Astrocyte (in vitro differentiated cells and primary cell): ENCODE measurements around the gene ASCL1. TPM values are rescaled to one million over a fixed set of nuclear protein-coding genes. Genes with fewer than 3 reads are reported as not detected.

Source experiments
- DNase-seq: peaks from one replicate; pipeline ENCODE4 v3.0.0-alpha.2; 2010; ENCODE audit warnings: low read depth
- FAIRE-seq: peaks from 2 replicates; lab custom pipeline; 2011; peaks lifted over from hg19 to GRCh38; lab: Jason Lieb, UNC
- H2AFZ ChIP-seq: 2 replicates; pipeline ENCODE4 v1.6.0; 2012; ENCODE audit warnings: low read depth, low read length, inconsistent platforms
- H3K27ac ChIP-seq: 2 replicates; pipeline ENCODE4 v1.5.1; 2011; ENCODE audit warnings: low read depth, low read length, inconsistent platforms
- H3K27me3 ChIP-seq: 2 replicates; pipeline ENCODE4 v1.6.0; 2011; ENCODE audit warnings: low read length, inconsistent platforms; ENCODE audit not compliant: insufficient read depth
- H3K36me3 ChIP-seq: 2 replicates; pipeline ENCODE4 v1.5.1; 2011; ENCODE audit warnings: low read length, inconsistent platforms; ENCODE audit not compliant: insufficient read depth
- H3K4me1 ChIP-seq: 2 replicates; pipeline ENCODE4 v1.5.1; 2011; ENCODE audit warnings: low read length, inconsistent platforms; ENCODE audit not compliant: insufficient read depth
- H3K4me2 ChIP-seq: 2 replicates; pipeline ENCODE4 v1.6.0; 2012; ENCODE audit warnings: low read length, inconsistent platforms
- H3K4me3 ChIP-seq: 2 replicates; pipeline ENCODE4 v1.5.1; 2011; ENCODE audit warnings: low read depth, mild to moderate bottlenecking, low read length, inconsistent platforms; ENCODE audit not compliant: insufficient read depth
- H3K79me2 ChIP-seq: 2 replicates; pipeline ENCODE4 v1.6.0; 2012; ENCODE audit warnings: mild to moderate bottlenecking, low read length, inconsistent platforms; ENCODE audit not compliant: insufficient read depth
- H3K9ac ChIP-seq: 2 replicates; pipeline ENCODE4 v1.6.0; 2012; ENCODE audit warnings: mild to moderate bottlenecking, low read length, inconsistent platforms
- H3K9me3 ChIP-seq: 2 replicates; pipeline ENCODE4 v1.5.1; 2012; ENCODE audit warnings: low read depth, mild to moderate bottlenecking, low read length, inconsistent platforms; ENCODE audit not compliant: insufficient read depth
- H4K20me1 ChIP-seq: 2 replicates; pipeline ENCODE4 v1.6.0; 2012; ENCODE audit warnings: low read length, inconsistent platforms; ENCODE audit not compliant: insufficient read depth
- H3K27ac Mint-ChIP-seq: one replicate; pipeline ENCODE4 v1.8.0; 2021; ENCODE audit warnings: mild to moderate bottlenecking, mixed read lengths; ENCODE audit not compliant: unreplicated experiment
- H3K27me3 Mint-ChIP-seq: one replicate; pipeline ENCODE4 v1.8.0; 2021; ENCODE audit warnings: low read depth, mixed read lengths; ENCODE audit not compliant: unreplicated experiment
- H3K36me3 Mint-ChIP-seq: one replicate; pipeline ENCODE4 v1.8.0; 2021; ENCODE audit warnings: low read depth, mixed read lengths; ENCODE audit not compliant: unreplicated experiment
- H3K4me1 Mint-ChIP-seq: one replicate; pipeline ENCODE4 v1.8.0; 2021; ENCODE audit warnings: low read depth, mixed read lengths; ENCODE audit not compliant: unreplicated experiment
- H3K4me3 Mint-ChIP-seq: one replicate; pipeline ENCODE4 v1.8.0; 2021; ENCODE audit warnings: mild to moderate bottlenecking, moderate library complexity, mixed read lengths; ENCODE audit not compliant: unreplicated experiment
- H3K9me3 Mint-ChIP-seq: one replicate; pipeline ENCODE4 v1.8.0; 2021; ENCODE audit warnings: mild to moderate bottlenecking, mixed read lengths; ENCODE audit not compliant: unreplicated experiment
- EZH2 ChIP-seq: IDR thresholded peaks from 2 replicates; pipeline ENCODE4 v1.6.1; 2012; ENCODE audit warnings: mild to moderate bottlenecking, low read length, inconsistent platforms; ENCODE audit not compliant: insufficient read depth
- total RNA-seq: library from RNA; stranded (reverse); gene quantifications from 2 replicates; pipeline ENCODE4 v1.2.1, GENCODE V29; 2021
- TF ChIP-seq, protein P1 (sequence below): IDR thresholded peaks from 2 replicates; pipeline ENCODE4 v1.5.1; 2011; ENCODE audit warnings: low read depth, mild to moderate bottlenecking, inconsistent platforms, low read length, moderate library complexity; ENCODE audit not compliant: insufficient read depth

Gene ASCL1
- total RNA-seq, 1 donor from 2014 or later: not detected

- H3K27me3 Mint-ChIP-seq: peaks cover 86% of the 10 kb centered on the region
- Histone ChIP-seq H3K27ac (no peak overlapping the region), H3K9me3 (no peaks in the 10 kb centered on the region), H3K4me2 (peak overlapping the region; percentile 58), H3K79me2 (no peaks in the 10 kb centered on the region), H3K27me3 (peaks cover 50% of the 10 kb centered on the region), H3K9ac (no peak overlapping the region), H3K36me3 (no peaks in the 10 kb centered on the region), H3K4me3 (no peak overlapping the region), H3K4me1 (no peaks in the 10 kb centered on the region), H2AFZ (no peak overlapping the region), H4K20me1 (no peaks in the 10 kb centered on the region)
- H3K36me3 Mint-ChIP-seq: no peaks in the 10 kb centered on the region
- no peak for DNase-seq
- no peak for TF ChIP-seq EZH2
- TF ChIP-seq, protein P1, sequence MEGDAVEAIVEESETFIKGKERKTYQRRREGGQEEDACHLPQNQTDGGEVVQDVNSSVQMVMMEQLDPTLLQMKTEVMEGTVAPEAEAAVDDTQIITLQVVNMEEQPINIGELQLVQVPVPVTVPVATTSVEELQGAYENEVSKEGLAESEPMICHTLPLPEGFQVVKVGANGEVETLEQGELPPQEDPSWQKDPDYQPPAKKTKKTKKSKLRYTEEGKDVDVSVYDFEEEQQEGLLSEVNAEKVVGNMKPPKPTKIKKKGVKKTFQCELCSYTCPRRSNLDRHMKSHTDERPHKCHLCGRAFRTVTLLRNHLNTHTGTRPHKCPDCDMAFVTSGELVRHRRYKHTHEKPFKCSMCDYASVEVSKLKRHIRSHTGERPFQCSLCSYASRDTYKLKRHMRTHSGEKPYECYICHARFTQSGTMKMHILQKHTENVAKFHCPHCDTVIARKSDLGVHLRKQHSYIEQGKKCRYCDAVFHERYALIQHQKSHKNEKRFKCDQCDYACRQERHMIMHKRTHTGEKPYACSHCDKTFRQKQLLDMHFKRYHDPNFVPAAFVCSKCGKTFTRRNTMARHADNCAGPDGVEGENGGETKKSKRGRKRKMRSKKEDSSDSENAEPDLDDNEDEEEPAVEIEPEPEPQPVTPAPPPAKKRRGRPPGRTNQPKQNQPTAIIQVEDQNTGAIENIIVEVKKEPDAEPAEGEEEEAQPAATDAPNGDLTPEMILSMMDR: no peak
- H3K4me1 Mint-ChIP-seq: peaks cover 5% of the 10 kb centered on the region
- peak overlapping the region; percentile 73 for H3K4me3 Mint-ChIP-seq
- FAIRE-seq: no peak
- H3K27ac Mint-ChIP-seq: no peak overlapping the region
- H3K9me3 Mint-ChIP-seq: peaks cover 14% of the 10 kb centered on the region
Measured at GRCh38 chr12:102965281-102966155, 8.0 kb downstream of the ASCL1 start.

DNA sequence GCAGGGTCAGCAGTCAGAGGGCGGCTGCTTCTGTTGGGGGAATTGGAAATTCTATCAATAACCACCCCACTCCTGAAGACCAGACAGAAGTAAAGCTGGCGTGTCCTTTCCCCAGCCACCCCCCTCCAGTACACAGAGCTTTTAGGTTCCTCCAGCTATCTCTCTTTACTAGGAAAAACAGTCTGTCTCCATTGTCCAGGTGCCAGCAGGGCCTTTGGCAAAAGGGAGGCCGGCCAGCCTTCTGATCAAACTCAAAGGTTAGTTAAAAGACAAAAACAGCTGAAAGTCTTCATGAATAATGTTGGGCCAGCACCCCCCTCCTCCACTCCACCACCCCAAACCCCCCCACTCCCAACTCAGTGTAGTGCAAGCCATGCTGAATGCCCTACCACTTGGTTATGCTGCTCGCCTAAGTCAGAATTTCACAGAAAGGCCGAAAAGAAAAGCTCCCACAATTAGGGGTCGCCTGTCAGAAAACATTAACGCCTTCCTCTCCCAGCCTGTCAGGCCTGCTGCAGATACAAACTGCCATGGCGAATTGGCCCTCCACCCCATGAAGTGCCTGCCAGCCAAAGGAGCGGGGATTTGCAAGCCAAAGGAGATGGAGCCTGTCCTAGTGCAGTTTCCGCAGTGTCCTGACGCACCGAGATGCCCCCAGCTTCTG lies 8.9 kb downstream of the ASCL1 start:
- no peak overlapping the region for H3K9ac ChIP-seq
- no peak overlapping the region for H3K27ac ChIP-seq
- no peaks in the 10 kb centered on the region for H3K4me1 ChIP-seq
- H3K4me3 ChIP-seq: no peak overlapping the region
- H3K27me3 ChIP-seq: peaks cover 42% of the 10 kb centered on the region
- FAIRE-seq: no peak
- no peak overlapping the region for H3K4me2 ChIP-seq
- H3K36me3 Mint-ChIP-seq: peaks cover 2% of the 10 kb centered on the region
- H3K9me3 Mint-ChIP-seq: peaks cover 14% of the 10 kb centered on the region
- peaks cover 5% of the 10 kb centered on the region for H3K4me1 Mint-ChIP-seq
- H3K27ac Mint-ChIP-seq: no peak overlapping the region
- H2AFZ ChIP-seq: no peak overlapping the region
- H3K9me3 ChIP-seq: no peaks in the 10 kb centered on the region
- no peak overlapping the region for H3K4me3 Mint-ChIP-seq
- H4K20me1 ChIP-seq: no peaks in the 10 kb centered on the region
- DNase-seq: no peak
- peaks cover 85% of the 10 kb centered on the region for H3K27me3 Mint-ChIP-seq
- no peaks in the 10 kb centered on the region for H3K79me2 ChIP-seq
- H3K36me3 ChIP-seq: no peaks in the 10 kb centered on the region
- no peak for TF ChIP-seq EZH2
- TF ChIP-seq, protein P1: no peak
